Suprapubic skin (tissue), 4 donors: ENCODE results near the gene PLEKHO1.

ENCODE experiments used
- EP300 ChIP-seq: sonication (generic); formaldehyde crosslinking; IDR thresholded peaks from one replicate; pipeline ENCODE4 v1.6.1; 2017; ENCODE audit warnings: antibody characterized with exemption
- POLR2A ChIP-seq, 2 donors: fragments of 450-650 bp; IDR thresholded peaks; one replicate each; pipeline ENCODE4 v1.6.1; 2017; ENCODE audit warnings: antibody characterized with exemption in 2 of 2, mild to moderate bottlenecking in 2 of 2, moderate library complexity in 2 of 2
- POLR2AphosphoS5 ChIP-seq, 3 donors: sonication (generic); formaldehyde crosslinking; IDR thresholded peaks; one replicate each; pipeline ENCODE4 v1.6.1; 2017; ENCODE audit warnings: antibody characterized with exemption in 3 of 3
- TF ChIP-seq, protein P1 (sequence below), 2 donors: fragments of 200-600 bp in 1 of 2; fragments of 450-650 bp in 1 of 2; sonication (generic) in 1 of 2; IDR thresholded peaks; one replicate each; pipeline ENCODE4 v1.5.1; 2016 to 2019; ENCODE audit warnings: antibody characterized with exemption in 2 of 2, mild to moderate bottlenecking in 1 of 2, moderate library complexity in 1 of 2

DNA sequence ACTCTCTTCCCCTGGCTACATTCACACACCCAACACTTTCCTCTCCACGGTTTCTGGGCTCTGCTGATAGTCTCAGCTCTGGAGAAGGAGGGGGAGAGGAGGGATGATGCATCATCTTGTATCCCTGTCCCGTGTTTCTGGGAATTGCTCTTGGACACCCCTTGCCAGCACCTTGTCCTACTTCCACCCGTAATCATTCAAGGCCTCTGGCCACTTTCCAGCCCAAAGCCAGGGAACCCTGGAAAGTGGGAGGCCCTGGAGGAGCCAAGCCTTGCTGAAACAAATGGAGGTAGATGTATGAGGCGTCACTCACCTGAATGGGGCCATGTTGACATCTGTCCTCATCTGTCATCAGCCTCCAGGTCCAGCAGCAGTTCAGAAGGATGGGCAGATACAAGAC lies 4.4 kb downstream of the PLEKHO1 start:
- TF ChIP-seq, protein P1, sequence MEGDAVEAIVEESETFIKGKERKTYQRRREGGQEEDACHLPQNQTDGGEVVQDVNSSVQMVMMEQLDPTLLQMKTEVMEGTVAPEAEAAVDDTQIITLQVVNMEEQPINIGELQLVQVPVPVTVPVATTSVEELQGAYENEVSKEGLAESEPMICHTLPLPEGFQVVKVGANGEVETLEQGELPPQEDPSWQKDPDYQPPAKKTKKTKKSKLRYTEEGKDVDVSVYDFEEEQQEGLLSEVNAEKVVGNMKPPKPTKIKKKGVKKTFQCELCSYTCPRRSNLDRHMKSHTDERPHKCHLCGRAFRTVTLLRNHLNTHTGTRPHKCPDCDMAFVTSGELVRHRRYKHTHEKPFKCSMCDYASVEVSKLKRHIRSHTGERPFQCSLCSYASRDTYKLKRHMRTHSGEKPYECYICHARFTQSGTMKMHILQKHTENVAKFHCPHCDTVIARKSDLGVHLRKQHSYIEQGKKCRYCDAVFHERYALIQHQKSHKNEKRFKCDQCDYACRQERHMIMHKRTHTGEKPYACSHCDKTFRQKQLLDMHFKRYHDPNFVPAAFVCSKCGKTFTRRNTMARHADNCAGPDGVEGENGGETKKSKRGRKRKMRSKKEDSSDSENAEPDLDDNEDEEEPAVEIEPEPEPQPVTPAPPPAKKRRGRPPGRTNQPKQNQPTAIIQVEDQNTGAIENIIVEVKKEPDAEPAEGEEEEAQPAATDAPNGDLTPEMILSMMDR (IDR thresholded peaks at IDR 0.05): no peak
- TF ChIP-seq EP300 (no peak), POLR2AphosphoS5 (IDR thresholded peaks at IDR 0.05) (no peak), POLR2A (IDR thresholded peaks at IDR 0.05) (no peak)
